HG02840 (cell line): ENCODE measurements around the gene TNNI2.
"Not testable (repeated sequence)": the region's sequence is repeated elsewhere in the genome, so short reads cannot be mapped to it uniquely, and the experiment has no call there.

Experiments used
- ATAC-seq: cut with Tn5 transposase; IDR thresholded peaks from one replicate; pipeline ENCODE4 v1.9.1; 2021; ENCODE audit warnings: mild to moderate bottlenecking, moderate library complexity, moderate number of reproducible peaks; ENCODE audit not compliant: unreplicated experiment, low FRiP score

The TNNI2 gene

GRCh38 chr11:1838426-1839144 lies at the start of gene TNNI2:
Gene TNNI2, plus strand, starts transcription at chr11:1838981. Its CDS starts 716 bp downstream, at chr11:1839697.
- no peak for ATAC-seq

GRCh38 chr11:1791912-1792311 lies 46.9 kb upstream of the TNNI2 start:
- no peak for ATAC-seq

- no peak for ATAC-seq
Observed at GRCh38 chr11:1792461-1792860, 46.3 kb upstream of the TNNI2 start.

- ATAC-seq, result no peak
Observed at GRCh38 chr11:1793081-1793480, 45.7 kb upstream of the TNNI2 start.

GRCh38 chr11:1796413-1797011 lies 42.3 kb upstream of the TNNI2 start:
- no peak for ATAC-seq

- ATAC-seq, result no peak
Observed at GRCh38 chr11:1797391-1798125, 41.2 kb upstream of the TNNI2 start.

- no peak for ATAC-seq
Observed at GRCh38 chr11:1803246-1803645, 35.5 kb upstream of the TNNI2 start.

- not testable (repeated sequence) for ATAC-seq
Observed at GRCh38 chr11:1803835-1804519, 34.8 kb upstream of the TNNI2 start.

- ATAC-seq, result no peak
Observed at GRCh38 chr11:1805525-1805924, 33.3 kb upstream of the TNNI2 start.

GRCh38 chr11:1807264-1807995 lies 31.4 kb upstream of the TNNI2 start:
- ATAC-seq, result no peak

GRCh38 chr11:1810761-1811160 lies 28.0 kb upstream of the TNNI2 start:
- ATAC-seq, result no peak

GRCh38 chr11:1812274-1812673 lies 26.5 kb upstream of the TNNI2 start:
- ATAC-seq, result no peak

GRCh38 chr11:1812801-1813200 lies 26.0 kb upstream of the TNNI2 start:
- no peak for ATAC-seq

- not testable (repeated sequence) for ATAC-seq
Observed at GRCh38 chr11:1813356-1813755, 25.4 kb upstream of the TNNI2 start.

GRCh38 chr11:1814691-1815090 lies 24.1 kb upstream of the TNNI2 start:
- ATAC-seq, result no peak

- ATAC-seq, result no peak
Observed at GRCh38 chr11:1815311-1815710, 23.5 kb upstream of the TNNI2 start.

GRCh38 chr11:1815751-1816150 lies 23.0 kb upstream of the TNNI2 start:
- no peak for ATAC-seq

- ATAC-seq, result no peak
Observed at GRCh38 chr11:1817000-1817399, 21.8 kb upstream of the TNNI2 start.

- no peak for ATAC-seq
Observed at GRCh38 chr11:1817511-1817910, 21.3 kb upstream of the TNNI2 start.

GRCh38 chr11:1819074-1819473 lies 19.7 kb upstream of the TNNI2 start:
- ATAC-seq, result no peak
